Ovary (tissue), 3 donors: ENCODE measurements around the gene ATP6AP1.

Experiments
- EP300 ChIP-seq: sonication (generic); formaldehyde crosslinking; IDR thresholded peaks from one replicate; pipeline ENCODE4 v1.6.1; 2017; ENCODE audit warnings: antibody characterized with exemption
- POLR2A ChIP-seq: fragments of 450-650 bp; IDR thresholded peaks from one replicate; pipeline ENCODE4 v1.6.1; 2017; ENCODE audit warnings: antibody characterized with exemption, mild to moderate bottlenecking, moderate library complexity
- TF ChIP-seq, protein P1 (sequence below), 3 donors: fragments of 450-650 bp in 2 of 3; fragments of 200-600 bp in 1 of 3; IDR thresholded peaks; one replicate each; pipeline versions ENCODE4 v1.5.1 to v1.8.0; 2016 to 2022; ENCODE audit warnings: antibody characterized with exemption in 3 of 3, mild to moderate bottlenecking in 1 of 3
- donor health status: DM: no; HTN: no; CAD: no.

GRCh38 chrX:154436983-154437752, 8.7 kb downstream of the ATP6AP1 start, which contains the start of gene GDI1:
- TF ChIP-seq, protein P1, sequence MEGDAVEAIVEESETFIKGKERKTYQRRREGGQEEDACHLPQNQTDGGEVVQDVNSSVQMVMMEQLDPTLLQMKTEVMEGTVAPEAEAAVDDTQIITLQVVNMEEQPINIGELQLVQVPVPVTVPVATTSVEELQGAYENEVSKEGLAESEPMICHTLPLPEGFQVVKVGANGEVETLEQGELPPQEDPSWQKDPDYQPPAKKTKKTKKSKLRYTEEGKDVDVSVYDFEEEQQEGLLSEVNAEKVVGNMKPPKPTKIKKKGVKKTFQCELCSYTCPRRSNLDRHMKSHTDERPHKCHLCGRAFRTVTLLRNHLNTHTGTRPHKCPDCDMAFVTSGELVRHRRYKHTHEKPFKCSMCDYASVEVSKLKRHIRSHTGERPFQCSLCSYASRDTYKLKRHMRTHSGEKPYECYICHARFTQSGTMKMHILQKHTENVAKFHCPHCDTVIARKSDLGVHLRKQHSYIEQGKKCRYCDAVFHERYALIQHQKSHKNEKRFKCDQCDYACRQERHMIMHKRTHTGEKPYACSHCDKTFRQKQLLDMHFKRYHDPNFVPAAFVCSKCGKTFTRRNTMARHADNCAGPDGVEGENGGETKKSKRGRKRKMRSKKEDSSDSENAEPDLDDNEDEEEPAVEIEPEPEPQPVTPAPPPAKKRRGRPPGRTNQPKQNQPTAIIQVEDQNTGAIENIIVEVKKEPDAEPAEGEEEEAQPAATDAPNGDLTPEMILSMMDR (IDR thresholded peaks at IDR 0.05): no peak
- TF ChIP-seq EP300: no peak
- peak; percentile 55 for TF ChIP-seq POLR2A
